ENCODE data around the gene NOX3. TPM values are rescaled to one million over a fixed set of nuclear protein-coding genes. Genes with fewer than 3 reads are reported as not detected.

NOX3 gene
- total RNA-seq, 1 experiment from 2014 or later = not detected

GRCh38 chr6:155449450-155450239, 6.0 kb downstream of the NOX3 start:
- no peaks in the 10 kb centered on the region for H3K9me3 ChIP-seq (replicated peaks)
- H3K4me1 ChIP-seq = no peaks in the 10 kb centered on the region
- H3K4me3 ChIP-seq = no peak overlapping the region
- no peak for DNase-seq
- H3K27me3 ChIP-seq = no peaks in the 10 kb centered on the region
- no peak overlapping the region for H3K27ac ChIP-seq
- H3K36me3 ChIP-seq = no peaks in the 10 kb centered on the region

- Histone ChIP-seq H3K36me3 (no peaks in the 10 kb centered on the region), H3K4me1 (no peaks in the 10 kb centered on the region), H3K27me3 (no peaks in the 10 kb centered on the region), H3K9me3 (replicated peaks) (no peaks in the 10 kb centered on the region), H3K27ac (no peak overlapping the region), H3K4me3 (no peak overlapping the region)
- no peak for DNase-seq
Observed at GRCh38 chr6:155448668-155449449, 6.8 kb downstream of the NOX3 start.

GRCh38 chr6:155447949-155448348, 7.7 kb downstream of the NOX3 start:
- Histone ChIP-seq H3K4me3 (no peak overlapping the region), H3K27me3 (no peaks in the 10 kb centered on the region), H3K9me3 (replicated peaks) (no peaks in the 10 kb centered on the region), H3K27ac (no peak overlapping the region), H3K4me1 (no peaks in the 10 kb centered on the region), H3K36me3 (no peaks in the 10 kb centered on the region)
- DNase-seq = no peak

- Histone ChIP-seq H3K4me3 (no peak overlapping the region), H3K36me3 (no peaks in the 10 kb centered on the region), H3K9me3 (replicated peaks) (no peaks in the 10 kb centered on the region), H3K27ac (no peak overlapping the region), H3K27me3 (no peaks in the 10 kb centered on the region), H3K4me1 (peaks cover 2% of the 10 kb centered on the region; the same call in 1 of the 2 replicates)
- DNase-seq = no peak
Observed at GRCh38 chr6:155444952-155445903, 10.4 kb downstream of the NOX3 start.

DNA sequence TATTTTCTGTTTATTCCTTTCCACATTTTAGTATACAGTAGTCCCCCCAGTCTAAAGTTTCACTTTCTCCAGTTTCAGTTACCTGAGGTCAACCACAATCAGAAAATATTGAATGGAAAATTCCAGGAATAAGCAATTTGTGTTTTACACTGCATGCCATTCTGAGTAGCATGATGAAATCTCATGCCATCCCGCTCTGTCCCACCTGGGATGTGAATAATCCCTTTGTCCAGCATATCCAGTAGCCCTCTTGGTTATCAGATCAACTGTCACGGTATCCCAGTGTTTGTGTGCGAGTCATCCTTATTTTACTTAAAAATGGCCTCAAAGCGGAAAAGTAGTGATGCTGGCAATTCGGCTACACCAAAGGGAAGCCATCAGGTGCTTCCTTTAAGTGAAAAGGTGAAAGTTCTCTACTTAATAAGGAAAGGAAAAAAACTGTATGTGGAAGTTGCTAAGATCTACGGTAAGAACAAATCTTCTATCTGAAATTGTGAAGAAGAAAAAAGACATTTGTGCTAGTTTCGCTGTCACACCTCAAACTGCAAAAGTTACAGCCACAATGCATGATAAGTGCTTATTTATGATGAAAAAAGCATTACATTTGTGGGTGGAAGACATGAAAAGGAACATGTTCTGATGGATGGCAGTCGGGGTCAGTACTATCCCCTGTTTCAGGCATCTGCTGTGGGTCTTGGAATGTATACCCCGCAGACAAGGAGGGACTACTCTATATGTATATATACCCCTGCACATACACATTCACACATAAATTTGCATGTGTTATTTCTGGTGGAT, 11.3 kb downstream of the NOX3 start:
- DNase-seq = no peak
- Histone ChIP-seq H3K9me3 (replicated peaks) (no peaks in the 10 kb centered on the region), H3K4me1 (peaks cover 2% of the 10 kb centered on the region; the same call in 1 of the 2 replicates), H3K27ac (no peak overlapping the region), H3K36me3 (no peaks in the 10 kb centered on the region), H3K27me3 (no peaks in the 10 kb centered on the region), H3K4me3 (no peak overlapping the region)

DNA sequence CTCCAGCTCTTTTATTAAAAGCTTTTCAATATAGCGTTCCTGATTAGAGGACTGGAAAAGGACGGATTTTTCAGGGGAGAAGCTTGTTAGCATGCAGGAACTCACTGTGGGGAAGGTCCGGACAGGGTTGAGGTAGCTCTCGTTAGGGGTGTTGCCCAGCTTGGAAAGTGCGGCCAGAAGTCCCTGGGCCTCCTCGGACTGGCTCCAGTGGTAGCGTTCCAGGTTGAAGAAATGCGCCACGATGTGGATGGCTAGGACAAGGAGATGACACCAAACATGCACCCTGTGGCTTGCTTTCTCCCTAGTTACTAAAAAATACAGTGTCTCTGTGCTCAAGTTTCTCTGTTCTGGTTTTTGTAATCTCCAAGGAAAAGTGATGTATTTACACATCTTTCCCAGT, 12.5 kb downstream of the NOX3 start:
- no peak for DNase-seq
- Histone ChIP-seq H3K9me3 (replicated peaks) (no peaks in the 10 kb centered on the region), H3K4me1 (peaks cover 2% of the 10 kb centered on the region; the same call in 1 of the 2 replicates), H3K27ac (no peak overlapping the region), H3K36me3 (no peaks in the 10 kb centered on the region), H3K27me3 (no peaks in the 10 kb centered on the region), H3K4me3 (no peak overlapping the region)

GRCh38 chr6:155442562-155442961, 13.1 kb downstream of the NOX3 start:
- Histone ChIP-seq H3K4me3 (no peak overlapping the region), H3K27me3 (no peaks in the 10 kb centered on the region), H3K4me1 (peaks cover 2% of the 10 kb centered on the region; the same call in 1 of the 2 replicates), H3K36me3 (no peaks in the 10 kb centered on the region), H3K9me3 (replicated peaks) (no peaks in the 10 kb centered on the region), H3K27ac (no peak overlapping the region)
- no peak for DNase-seq

DNA sequence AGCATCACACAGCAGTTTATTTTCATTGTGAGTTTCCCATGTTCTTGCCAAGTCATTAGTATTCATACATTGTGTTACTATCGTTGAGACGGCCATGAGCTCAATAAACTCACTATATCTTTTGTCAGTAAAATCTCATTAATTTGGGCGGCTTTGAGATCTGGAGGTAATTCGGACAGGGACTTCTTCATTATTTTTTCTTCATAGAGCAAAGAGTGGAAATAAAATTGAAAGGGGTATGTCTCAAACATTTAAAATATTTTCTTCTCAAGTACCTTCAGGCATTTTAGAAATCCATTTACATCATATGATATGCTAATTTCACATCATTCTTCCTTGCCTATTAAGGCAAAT, 14.6 kb downstream of the NOX3 start:
- Histone ChIP-seq H3K36me3 (no peaks in the 10 kb centered on the region), H3K27ac (no peak overlapping the region), H3K4me1 (peaks cover 2% of the 10 kb centered on the region; the same call in 1 of the 2 replicates), H3K27me3 (no peaks in the 10 kb centered on the region), H3K9me3 (replicated peaks) (no peaks in the 10 kb centered on the region), H3K4me3 (no peak overlapping the region)
- DNase-seq = no peak

- H3K27ac ChIP-seq = no peak overlapping the region
- H3K36me3 ChIP-seq = no peaks in the 10 kb centered on the region
- no peaks in the 10 kb centered on the region for H3K9me3 ChIP-seq (replicated peaks)
- H3K27me3 ChIP-seq = no peaks in the 10 kb centered on the region
- no peak for DNase-seq
- peaks cover 2% of the 10 kb centered on the region; the same call in 1 of the 2 replicates for H3K4me1 ChIP-seq
- no peak overlapping the region for H3K4me3 ChIP-seq
Observed at GRCh38 chr6:155440398-155441111, 15.1 kb downstream of the NOX3 start.

DNA sequence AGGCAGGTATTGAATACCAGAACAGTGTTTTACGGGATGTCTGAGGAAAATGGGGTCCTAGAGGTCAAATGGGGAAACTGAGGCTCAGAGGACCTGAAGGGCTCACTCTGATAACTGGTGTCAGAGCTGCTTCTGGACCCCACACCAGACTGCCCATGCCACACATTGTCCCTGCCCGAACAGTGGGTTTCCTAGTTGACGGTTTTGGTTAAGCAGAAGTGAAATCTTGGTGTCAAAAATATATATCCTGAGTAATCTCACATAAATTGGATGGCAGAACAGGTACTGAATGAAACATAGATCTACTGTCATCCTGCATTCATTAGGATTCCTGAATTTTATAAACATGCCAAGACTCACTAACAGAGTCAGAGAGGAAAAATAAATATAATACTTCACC, 16.3 kb downstream of the NOX3 start:
- Histone ChIP-seq H3K27ac (no peak overlapping the region), H3K9me3 (replicated peaks) (no peaks in the 10 kb centered on the region), H3K4me3 (no peak overlapping the region), H3K27me3 (no peaks in the 10 kb centered on the region), H3K36me3 (no peaks in the 10 kb centered on the region), H3K4me1 (peaks cover 2% of the 10 kb centered on the region; the same call in 1 of the 2 replicates)
- no peak for DNase-seq

- H3K36me3 ChIP-seq = no peaks in the 10 kb centered on the region
- no peaks in the 10 kb centered on the region for H3K27me3 ChIP-seq
- DNase-seq = no peak
- H3K9me3 ChIP-seq (replicated peaks) = no peaks in the 10 kb centered on the region
- no peak overlapping the region for H3K4me3 ChIP-seq
- peaks cover 2% of the 10 kb centered on the region; the same call in 1 of the 2 replicates for H3K4me1 ChIP-seq
- no peak overlapping the region for H3K27ac ChIP-seq
Observed at GRCh38 chr6:155436981-155437749, 18.5 kb downstream of the NOX3 start.

DNA sequence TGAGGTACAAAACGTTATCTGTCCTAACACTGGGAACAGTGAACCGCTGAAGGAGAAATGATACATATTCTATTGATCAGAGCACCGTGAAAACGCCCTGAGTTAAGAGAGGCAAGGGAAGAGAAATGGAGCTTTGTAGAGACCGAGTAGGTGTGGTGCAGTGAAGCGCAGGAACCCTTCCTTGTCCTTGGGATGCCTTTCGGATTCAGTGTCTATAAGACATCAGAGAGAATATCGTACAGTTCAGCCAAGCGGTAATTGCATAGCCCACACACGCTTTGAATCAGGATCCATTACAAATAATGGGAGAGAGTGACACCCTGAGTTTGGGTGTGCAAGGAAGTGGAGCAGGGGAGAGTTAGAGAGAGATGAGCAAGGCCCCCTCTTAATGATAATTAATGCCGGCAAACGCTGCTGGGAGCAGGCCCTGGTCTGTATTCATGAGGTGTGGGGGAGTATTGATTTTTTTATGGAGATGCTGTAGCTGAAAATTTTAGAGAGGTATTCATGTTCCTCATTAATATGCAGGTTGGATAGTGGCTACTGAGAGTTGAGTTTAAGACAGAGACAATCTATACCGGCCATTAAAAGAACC, 20.7 kb downstream of the NOX3 start:
- DNase-seq = no peak

More for the DNA sequence above, 20.7 kb downstream of the NOX3 start:
- Histone ChIP-seq H3K27me3 (no peaks in the 10 kb centered on the region), H3K27ac (no peak overlapping the region), H3K4me1 (no peaks in the 10 kb centered on the region), H3K36me3 (no peaks in the 10 kb centered on the region), H3K9me3 (replicated peaks) (no peaks in the 10 kb centered on the region), H3K4me3 (no peak overlapping the region)
